Raji (cell line): ENCODE measurements around the gene SETDB1.

Experiments
- POLR2A ChIP-seq: IDR thresholded peaks from 2 replicates; pipeline ENCODE4 v1.6.1; 2011; ENCODE audit warnings: low read depth, low read length, control low read depth; ENCODE audit not compliant: insufficient read depth

The SETDB1 gene

GRCh38 chr1:150927624-150928023 is 1.5 kb downstream of the SETDB1 start:
- TF ChIP-seq POLR2A: no peak

- no peak for TF ChIP-seq POLR2A
These were observed 2.1 kb downstream of the SETDB1 start for GRCh38 chr1:150928286-150928685.

- TF ChIP-seq POLR2A: no peak
These were observed 5.6 kb downstream of the SETDB1 start for GRCh38 chr1:150931773-150932172.

GRCh38 chr1:150944856-150945255 is 18.7 kb downstream of the SETDB1 start:
- TF ChIP-seq POLR2A: no peak

GRCh38 chr1:150954708-150955107 is 28.5 kb downstream of the SETDB1 start:
- no peak for TF ChIP-seq POLR2A

GRCh38 chr1:150955280-150955679 is 29.1 kb downstream of the SETDB1 start:
- no peak for TF ChIP-seq POLR2A

- no peak for TF ChIP-seq POLR2A
These were observed 31.5 kb downstream of the SETDB1 start for GRCh38 chr1:150957666-150958065.

GRCh38 chr1:150960646-150961045 is 34.5 kb downstream of the SETDB1 start:
- no peak for TF ChIP-seq POLR2A

GRCh38 chr1:150961756-150962155 is 35.6 kb downstream of the SETDB1 start:
- TF ChIP-seq POLR2A: no peak

GRCh38 chr1:150963321-150964163 is 37.4 kb downstream of the SETDB1 start:
- no peak for TF ChIP-seq POLR2A

GRCh38 chr1:150964164-150964489 is 38.0 kb downstream of the SETDB1 start:
- TF ChIP-seq POLR2A: no peak

- TF ChIP-seq POLR2A: no peak
These were observed 39.4 kb downstream of the SETDB1 start for GRCh38 chr1:150965605-150966004.

GRCh38 chr1:150966011-150966410 is 39.8 kb downstream of the SETDB1 start:
- TF ChIP-seq POLR2A: no peak

GRCh38 chr1:150967936-150968335 is 41.8 kb downstream of the SETDB1 start:
- no peak for TF ChIP-seq POLR2A

- no peak for TF ChIP-seq POLR2A
These were observed 42.3 kb downstream of the SETDB1 start for GRCh38 chr1:150968491-150968890.

- no peak for TF ChIP-seq POLR2A
These were observed 43.5 kb downstream of the SETDB1 start for GRCh38 chr1:150969626-150970025.
